Measurements from ENCODE around the gene NLRP9.

NLRP9 gene

DNA sequence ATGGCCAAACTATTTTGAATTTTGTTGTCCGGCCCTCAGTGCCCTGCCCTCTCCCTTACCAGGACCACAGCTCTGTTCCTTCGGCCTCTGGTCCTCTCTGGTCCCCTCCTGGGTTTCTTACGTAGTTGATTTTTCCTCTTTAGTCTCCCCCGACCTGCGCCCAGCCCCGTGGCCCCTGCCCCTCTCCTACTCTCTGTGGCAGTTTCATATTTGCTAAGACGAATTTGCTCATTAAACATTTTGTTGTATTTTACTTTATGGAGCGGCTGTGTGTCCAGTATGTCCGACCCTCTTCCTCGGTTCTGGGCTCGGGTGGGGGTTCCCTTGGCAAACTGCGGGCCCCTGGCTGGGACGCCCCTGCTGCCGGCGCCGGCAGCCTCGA is 63.8 kb downstream of the NLRP9 start:
- Histone ChIP-seq H3K9me3 (ENCODE audit: control insufficient read depth in 5 of 5, low read length in 5 of 5) (no peaks in the 10 kb centered on the region), H3K27ac (ENCODE audit: low read depth, low read length) (peak overlapping the region; percentile 86), H3K4me3 (ENCODE audit: low read depth in 1 of 5, low read length in 5 of 5) (peak overlapping the region in 4 of 5 donors; percentile 92 to 97 (median 94)), H3K4me1 (ENCODE audit: control insufficient read depth in 5 of 5, insufficient read depth in 5 of 5, low read length in 5 of 5) (peaks cover 12 to 49% (median 46%) of the 10 kb centered on the region in 5 donors), H3K36me3 (ENCODE audit: control insufficient read depth in 5 of 5, insufficient read depth in 5 of 5, low read length in 5 of 5) (peaks cover 0 to 38% (median 32%) of the 10 kb centered on the region in 5 donors), H3K27me3 (ENCODE audit: control insufficient read depth in 5 of 5, insufficient read depth in 4 of 5, low read length in 5 of 5) (no peaks in the 10 kb centered on the region), H3K9ac (ENCODE audit: low read length in 5 of 5) (peak overlapping the region in 2 of 5 donors; percentile 40 to 65)

DNA sequence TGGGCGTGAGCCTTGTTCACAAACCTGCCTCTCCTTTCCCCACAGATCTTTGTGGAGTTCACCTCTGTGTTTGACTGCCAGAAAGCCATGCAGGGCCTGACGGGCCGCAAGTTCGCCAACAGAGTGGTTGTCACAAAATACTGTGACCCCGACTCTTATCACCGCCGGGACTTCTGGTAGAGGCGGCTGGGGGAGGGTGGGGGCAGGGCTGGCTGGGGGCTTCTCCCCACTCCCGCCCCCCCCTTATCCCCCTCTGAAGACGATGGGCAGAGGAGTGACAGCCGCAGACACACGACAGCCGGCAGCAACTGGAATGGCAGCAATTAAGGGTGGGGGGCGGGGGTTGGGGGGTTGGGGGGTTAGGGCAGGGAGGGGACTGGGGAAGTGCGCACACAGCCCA is 64.3 kb downstream of the NLRP9 start:
- no peak overlapping the region for H3K4me3 ChIP-seq (ENCODE audit: low read depth in 1 of 5, low read length in 5 of 5)
- peaks cover 0 to 38% (median 32%) of the 10 kb centered on the region in 5 donors for H3K36me3 ChIP-seq (ENCODE audit: control insufficient read depth in 5 of 5, insufficient read depth in 5 of 5, low read length in 5 of 5)
- peaks cover 12 to 44% (median 41%) of the 10 kb centered on the region in 5 donors for H3K4me1 ChIP-seq (ENCODE audit: control insufficient read depth in 5 of 5, insufficient read depth in 5 of 5, low read length in 5 of 5)
- H3K9ac ChIP-seq (ENCODE audit: low read length in 5 of 5), result no peak overlapping the region
- H3K9me3 ChIP-seq (ENCODE audit: control insufficient read depth in 5 of 5, low read length in 5 of 5), result no peaks in the 10 kb centered on the region
- H3K27ac ChIP-seq (ENCODE audit: low read depth, low read length), result no peak overlapping the region
- no peaks in the 10 kb centered on the region for H3K27me3 ChIP-seq (ENCODE audit: control insufficient read depth in 5 of 5, insufficient read depth in 4 of 5, low read length in 5 of 5)

DNA sequence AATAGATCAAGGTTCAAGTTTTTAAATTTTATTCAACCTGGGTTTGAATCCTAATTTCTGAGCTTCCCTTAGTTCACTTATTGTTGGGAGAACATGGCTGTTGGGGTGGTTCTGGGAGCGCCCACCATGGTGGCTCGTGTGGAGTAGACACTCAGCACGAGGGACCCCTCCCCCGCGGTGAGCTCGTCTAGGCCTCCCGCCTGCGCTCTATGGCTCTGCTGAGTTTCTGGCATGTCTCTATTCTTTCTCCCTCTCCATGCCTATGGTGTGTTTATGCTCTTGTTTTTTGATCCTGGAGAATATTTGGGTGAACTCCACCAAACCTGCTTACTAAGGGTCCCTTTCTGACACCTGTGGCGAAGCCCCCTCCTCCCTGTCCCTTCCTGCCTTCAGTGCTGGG is 64.7 kb downstream of the NLRP9 start:
- Histone ChIP-seq H3K9me3 (ENCODE audit: control insufficient read depth in 5 of 5, low read length in 5 of 5) (no peaks in the 10 kb centered on the region), H3K9ac (ENCODE audit: low read length in 5 of 5) (no peak overlapping the region), H3K4me1 (ENCODE audit: control insufficient read depth in 5 of 5, insufficient read depth in 5 of 5, low read length in 5 of 5) (peaks cover 11 to 39% (median 37%) of the 10 kb centered on the region in 5 donors), H3K4me3 (ENCODE audit: low read depth in 1 of 5, low read length in 5 of 5) (no peak overlapping the region), H3K27me3 (ENCODE audit: control insufficient read depth in 5 of 5, insufficient read depth in 4 of 5, low read length in 5 of 5) (no peaks in the 10 kb centered on the region), H3K27ac (ENCODE audit: low read depth, low read length) (no peak overlapping the region), H3K36me3 (ENCODE audit: control insufficient read depth in 5 of 5, insufficient read depth in 5 of 5, low read length in 5 of 5) (peaks cover 0 to 38% (median 32%) of the 10 kb centered on the region in 5 donors)

DNA sequence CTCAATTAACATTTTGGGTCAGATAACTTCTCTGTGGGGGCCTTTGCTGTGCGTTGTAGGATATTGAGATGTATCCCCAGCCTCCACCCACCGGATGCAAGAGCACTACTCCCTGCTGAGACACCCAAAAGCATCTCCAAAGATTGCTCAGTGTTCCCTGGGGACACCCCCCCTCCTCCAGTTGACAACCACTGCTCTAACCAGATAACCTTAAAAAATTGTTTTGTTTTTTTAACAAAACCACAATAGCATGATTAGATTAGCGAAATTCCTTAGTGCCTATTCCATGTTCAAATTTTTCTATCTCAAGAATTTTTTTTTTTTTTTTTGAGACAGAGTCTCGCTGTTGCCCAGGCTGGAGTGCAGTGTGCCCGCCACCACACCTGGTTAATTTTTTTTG is 65.8 kb downstream of the NLRP9 start:
- H3K9me3 ChIP-seq (ENCODE audit: control insufficient read depth in 5 of 5, low read length in 5 of 5), result no peaks in the 10 kb centered on the region
- no peak overlapping the region for H3K9ac ChIP-seq (ENCODE audit: low read length in 5 of 5)
- H3K4me3 ChIP-seq (ENCODE audit: low read depth in 1 of 5, low read length in 5 of 5), result no peak overlapping the region
- H3K27ac ChIP-seq (ENCODE audit: low read depth, low read length), result no peak overlapping the region
- H3K36me3 ChIP-seq (ENCODE audit: control insufficient read depth in 5 of 5, insufficient read depth in 5 of 5, low read length in 5 of 5), result peaks cover 0 to 44% (median 38%) of the 10 kb centered on the region in 5 donors
- no peaks in the 10 kb centered on the region for H3K27me3 ChIP-seq (ENCODE audit: control insufficient read depth in 5 of 5, insufficient read depth in 4 of 5, low read length in 5 of 5)
- peaks cover 9 to 29% (median 26%) of the 10 kb centered on the region in 5 donors for H3K4me1 ChIP-seq (ENCODE audit: control insufficient read depth in 5 of 5, insufficient read depth in 5 of 5, low read length in 5 of 5)

DNA sequence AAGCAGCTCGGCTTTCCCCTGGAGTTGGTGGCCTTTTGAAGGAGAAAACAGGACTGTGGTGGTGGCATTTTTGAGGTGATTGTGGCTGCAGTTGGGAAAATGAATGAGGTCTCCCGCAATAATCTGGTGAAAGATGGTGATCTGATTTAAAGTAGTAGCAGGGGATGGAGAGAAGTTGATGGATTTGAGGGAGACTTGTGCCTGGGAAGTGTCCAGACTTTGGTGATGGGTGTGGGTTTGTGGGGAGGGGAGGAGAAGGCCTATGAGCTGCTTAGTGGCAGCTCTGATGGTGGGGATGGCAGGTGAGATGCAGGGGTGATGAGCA is 67.2 kb downstream of the NLRP9 start:
- Histone ChIP-seq H3K4me1 (ENCODE audit: control insufficient read depth in 5 of 5, insufficient read depth in 5 of 5, low read length in 5 of 5) (peaks cover 2 to 15% (median 12%) of the 10 kb centered on the region in 5 donors), H3K36me3 (ENCODE audit: control insufficient read depth in 5 of 5, insufficient read depth in 5 of 5, low read length in 5 of 5) (peaks cover 0 to 58% (median 52%) of the 10 kb centered on the region in 5 donors), H3K9ac (ENCODE audit: low read length in 5 of 5) (no peak overlapping the region), H3K9me3 (ENCODE audit: control insufficient read depth in 5 of 5, low read length in 5 of 5) (no peaks in the 10 kb centered on the region), H3K4me3 (ENCODE audit: low read depth in 1 of 5, low read length in 5 of 5) (no peak overlapping the region), H3K27ac (ENCODE audit: low read depth, low read length) (no peak overlapping the region), H3K27me3 (ENCODE audit: control insufficient read depth in 5 of 5, insufficient read depth in 4 of 5, low read length in 5 of 5) (no peaks in the 10 kb centered on the region)

DNA sequence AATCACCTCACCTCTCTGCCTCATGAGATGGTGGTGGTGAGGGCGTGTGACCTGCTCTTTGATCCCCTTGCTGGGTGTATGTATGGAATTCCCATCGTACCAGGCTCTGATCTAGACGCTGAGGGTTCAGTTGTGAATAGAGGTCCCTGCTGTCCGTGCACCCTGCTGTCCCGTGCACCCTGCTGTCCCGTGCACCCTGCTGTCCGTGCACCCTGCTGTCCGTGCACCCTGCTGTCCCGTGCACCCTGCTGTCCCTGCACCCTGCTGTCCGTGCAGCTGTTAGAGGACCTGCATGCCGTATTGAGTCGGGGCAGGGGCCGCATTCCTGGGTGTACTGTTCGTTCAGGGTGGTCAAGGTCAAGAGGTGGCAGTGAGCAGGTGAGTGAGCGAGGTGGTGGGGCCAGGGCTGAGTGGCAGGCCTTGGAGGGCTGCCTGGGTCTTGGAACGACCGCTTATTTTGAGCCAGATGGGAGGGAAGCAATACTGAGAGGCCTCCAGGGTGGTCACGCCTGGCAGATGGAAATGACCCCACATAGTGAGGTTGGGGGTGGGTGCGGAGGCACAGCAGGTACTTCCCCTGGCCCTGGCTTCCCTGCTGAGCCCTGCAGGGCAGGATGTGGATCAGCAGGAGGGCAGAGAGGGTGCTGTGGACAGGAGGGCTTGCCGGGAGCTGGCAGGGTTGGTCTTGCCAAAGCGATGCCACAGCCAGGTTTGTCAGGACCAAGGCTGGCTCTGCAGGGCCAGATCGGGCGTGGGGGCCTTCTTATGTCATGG is 67.7 kb downstream of the NLRP9 start:
- Histone ChIP-seq H3K4me1 (ENCODE audit: control insufficient read depth in 5 of 5, insufficient read depth in 5 of 5, low read length in 5 of 5) (peaks cover 0 to 9% (median 7%) of the 10 kb centered on the region in 5 donors), H3K27me3 (ENCODE audit: control insufficient read depth in 5 of 5, insufficient read depth in 4 of 5, low read length in 5 of 5) (no peaks in the 10 kb centered on the region), H3K9ac (ENCODE audit: low read length in 5 of 5) (no peak overlapping the region), H3K4me3 (ENCODE audit: low read depth in 1 of 5, low read length in 5 of 5) (no peak overlapping the region), H3K9me3 (ENCODE audit: control insufficient read depth in 5 of 5, low read length in 5 of 5) (no peaks in the 10 kb centered on the region), H3K36me3 (ENCODE audit: control insufficient read depth in 5 of 5, insufficient read depth in 5 of 5, low read length in 5 of 5) (peaks cover 0 to 63% (median 56%) of the 10 kb centered on the region in 5 donors), H3K27ac (ENCODE audit: low read depth, low read length) (no peak overlapping the region)

DNA sequence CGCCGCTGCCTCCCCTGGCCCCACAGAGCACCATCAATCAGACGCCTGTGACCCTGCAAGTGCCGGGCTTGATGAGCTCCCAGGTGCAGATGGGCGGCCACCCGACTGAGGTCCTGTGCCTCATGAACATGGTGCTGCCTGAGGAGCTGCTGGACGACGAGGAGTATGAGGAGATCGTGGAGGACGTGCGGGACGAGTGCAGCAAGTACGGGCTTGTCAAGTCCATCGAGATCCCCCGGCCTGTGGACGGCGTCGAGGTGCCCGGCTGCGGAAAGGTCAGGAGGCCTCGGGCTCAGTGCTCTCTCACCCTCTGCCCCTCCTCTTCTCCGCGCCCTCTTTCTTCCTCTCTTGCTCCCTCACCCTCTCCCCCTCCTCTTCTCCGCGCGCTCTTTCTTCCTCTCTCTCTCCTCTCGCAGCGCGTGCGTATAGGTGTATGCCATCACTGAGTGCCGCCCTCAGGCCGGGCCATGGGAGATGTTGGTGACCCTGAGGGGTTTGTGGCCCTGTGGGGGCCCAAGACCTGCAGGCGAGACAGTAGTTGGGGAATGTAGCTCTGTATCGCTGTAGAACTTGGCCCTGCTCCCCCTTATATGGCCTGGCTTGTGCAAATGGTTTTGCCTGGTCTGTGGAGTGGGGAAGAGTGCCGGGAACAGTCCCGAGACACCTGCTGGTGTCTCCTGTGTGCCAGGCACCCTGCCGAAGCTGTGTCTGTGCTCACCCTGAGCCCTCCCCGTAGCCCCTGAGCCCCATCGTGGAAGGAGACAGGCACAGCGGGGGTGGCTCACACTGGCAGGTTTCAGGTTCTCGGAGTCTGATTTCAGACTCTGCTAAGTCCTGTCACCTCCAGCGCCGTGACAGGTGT is 68.6 kb downstream of the NLRP9 start:
- Histone ChIP-seq H3K27me3 (ENCODE audit: control insufficient read depth in 5 of 5, insufficient read depth in 4 of 5, low read length in 5 of 5) (no peaks in the 10 kb centered on the region), H3K9ac (ENCODE audit: low read length in 5 of 5) (no peak overlapping the region), H3K4me1 (ENCODE audit: control insufficient read depth in 5 of 5, insufficient read depth in 5 of 5, low read length in 5 of 5) (peaks cover 0 to 6% (median 5%) of the 10 kb centered on the region in 5 donors), H3K4me3 (ENCODE audit: low read depth in 1 of 5, low read length in 5 of 5) (no peak overlapping the region), H3K9me3 (ENCODE audit: control insufficient read depth in 5 of 5, low read length in 5 of 5) (no peaks in the 10 kb centered on the region), H3K27ac (ENCODE audit: low read depth, low read length) (no peak overlapping the region), H3K36me3 (ENCODE audit: control insufficient read depth in 5 of 5, insufficient read depth in 5 of 5, low read length in 5 of 5) (peaks cover 0 to 71% (median 62%) of the 10 kb centered on the region in 5 donors)

DNA sequence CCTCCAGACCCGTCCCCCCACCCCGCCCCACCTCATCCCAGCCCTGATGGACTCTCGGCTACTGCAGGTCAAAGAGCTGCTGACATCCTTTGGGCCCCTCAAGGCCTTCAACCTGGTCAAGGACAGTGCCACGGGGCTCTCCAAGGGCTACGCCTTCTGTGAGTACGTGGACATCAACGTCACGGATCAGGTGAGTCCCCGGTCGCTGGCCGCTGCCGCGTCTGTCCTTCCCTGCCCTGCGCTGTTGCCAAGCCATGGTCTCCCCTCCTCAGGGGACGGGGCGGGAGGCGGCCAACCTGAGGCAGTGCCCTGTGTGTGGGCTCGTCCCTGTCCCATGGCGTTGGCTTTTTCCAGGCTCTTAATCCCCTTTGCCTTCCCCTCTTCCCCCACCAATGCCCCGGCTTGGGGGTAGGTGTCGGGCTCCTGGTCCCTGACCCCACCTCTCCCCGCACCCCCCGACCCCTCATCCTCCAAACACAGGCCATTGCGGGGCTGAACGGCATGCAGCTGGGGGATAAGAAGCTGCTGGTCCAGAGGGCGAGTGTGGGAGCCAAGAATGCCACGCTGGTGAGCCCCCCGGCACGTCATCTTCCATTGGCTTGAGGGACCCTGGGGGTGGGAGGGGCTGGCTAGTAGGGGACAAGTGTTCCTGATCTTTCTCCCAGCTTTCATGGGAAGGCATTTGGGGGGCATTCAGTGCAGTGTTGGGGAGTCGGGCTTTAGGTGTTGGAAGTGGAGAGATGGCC is 69.4 kb downstream of the NLRP9 start:
- no peaks in the 10 kb centered on the region for H3K9me3 ChIP-seq (ENCODE audit: control insufficient read depth in 5 of 5, low read length in 5 of 5)
- no peak overlapping the region for H3K27ac ChIP-seq (ENCODE audit: low read depth, low read length)
- H3K4me1 ChIP-seq (ENCODE audit: control insufficient read depth in 5 of 5, insufficient read depth in 5 of 5, low read length in 5 of 5), result peaks cover 0 to 3% (median 0%) of the 10 kb centered on the region in 5 donors
- H3K36me3 ChIP-seq (ENCODE audit: control insufficient read depth in 5 of 5, insufficient read depth in 5 of 5, low read length in 5 of 5), result peaks cover 0 to 79% (median 71%) of the 10 kb centered on the region in 5 donors
- no peaks in the 10 kb centered on the region for H3K27me3 ChIP-seq (ENCODE audit: control insufficient read depth in 5 of 5, insufficient read depth in 4 of 5, low read length in 5 of 5)
- H3K9ac ChIP-seq (ENCODE audit: low read length in 5 of 5), result no peak overlapping the region
- H3K4me3 ChIP-seq (ENCODE audit: low read depth in 1 of 5, low read length in 5 of 5), result no peak overlapping the region

DNA sequence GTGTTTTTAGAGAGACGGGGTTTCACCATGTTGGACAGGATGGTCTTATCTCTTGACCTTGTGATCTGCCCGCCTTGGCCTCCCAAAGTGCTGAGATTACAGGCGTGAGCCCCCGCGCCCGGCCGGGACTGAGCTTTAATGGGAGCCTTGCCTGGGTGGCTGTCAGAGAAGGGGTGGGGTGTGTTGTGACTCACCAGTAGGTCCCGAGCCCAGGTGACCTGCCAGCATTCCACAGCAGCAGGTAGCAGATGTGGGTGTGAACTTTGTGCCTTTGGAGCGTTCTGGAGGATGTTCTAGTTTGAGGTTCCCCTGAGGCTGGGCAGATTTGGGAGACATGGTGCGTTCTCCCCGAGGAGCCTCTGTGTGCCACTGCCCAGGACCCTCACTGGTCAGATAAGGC is 70.2 kb downstream of the NLRP9 start:
- Histone ChIP-seq H3K36me3 (ENCODE audit: control insufficient read depth in 5 of 5, insufficient read depth in 5 of 5, low read length in 5 of 5) (peaks cover 0 to 84% (median 76%) of the 10 kb centered on the region in 5 donors), H3K9me3 (ENCODE audit: control insufficient read depth in 5 of 5, low read length in 5 of 5) (no peaks in the 10 kb centered on the region), H3K27ac (ENCODE audit: low read depth, low read length) (no peak overlapping the region), H3K27me3 (ENCODE audit: control insufficient read depth in 5 of 5, insufficient read depth in 4 of 5, low read length in 5 of 5) (no peaks in the 10 kb centered on the region), H3K4me1 (ENCODE audit: control insufficient read depth in 5 of 5, insufficient read depth in 5 of 5, low read length in 5 of 5) (peaks cover 0 to 3% (median 0%) of the 10 kb centered on the region in 5 donors), H3K4me3 (ENCODE audit: low read depth in 1 of 5, low read length in 5 of 5) (no peak overlapping the region), H3K9ac (ENCODE audit: low read length in 5 of 5) (no peak overlapping the region)

Data from subcutaneous abdominal adipose tissue (tissue), 5 donors.